Measurements from ENCODE around the gene TBC1D22B. TPM values are rescaled to one million over a fixed set of nuclear protein-coding genes. Genes with fewer than 3 reads are reported as not detected.

Gene TBC1D22B
- total RNA-seq, 4 donors from 2014 or later = 7.3 to 10.2 (median 8.6) TPM

DNA sequence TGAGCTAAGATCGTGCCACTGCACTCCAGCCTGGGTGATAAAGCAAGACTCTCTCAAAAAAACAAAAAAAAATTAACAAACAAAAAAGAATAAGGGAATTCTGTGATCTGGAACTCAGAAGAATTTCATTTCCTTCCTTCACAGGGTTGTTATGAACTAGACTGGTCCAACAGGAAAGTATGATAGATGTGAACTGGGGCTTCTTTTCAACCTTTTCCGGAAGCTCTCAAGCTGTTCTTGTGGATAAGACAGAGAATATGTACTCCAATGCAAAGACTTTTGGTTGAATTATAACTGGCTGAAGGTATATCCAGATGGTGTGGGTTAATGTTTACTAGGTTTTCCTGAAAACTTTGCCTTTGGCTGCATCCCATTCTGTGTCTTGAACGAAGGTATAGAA lies 101.5 kb downstream of the TBC1D22B start:
- Histone ChIP-seq H3K27me3 (no peaks in the 10 kb centered on the region), H3K4me3 (no peak overlapping the region), H3K36me3 (peaks cover 4 to 31% (median 28%) of the 10 kb centered on the region in 4 donors), H3K27ac (replicated peaks in 1 of 4) (no peak overlapping the region), H3K4me1 (peaks cover 9 to 19% (median 10%) of the 10 kb centered on the region in 4 donors), H3K9me3 (no peaks in the 10 kb centered on the region)
- 89% methylated on average over 3 of the region's 3 CpGs for WGBS
- intact Hi-C loops (cut with DNase I) = no loop called here
- TF ChIP-seq POLR2A (IDR thresholded peaks at IDR 0.05; ENCODE audit: low read depth) (no peak), EP300 (IDR thresholded peaks at IDR 0.05) (no peak), POLR2AphosphoS5 (IDR thresholded peaks at IDR 0.05) (no peak)
- TF ChIP-seq, protein P1, sequence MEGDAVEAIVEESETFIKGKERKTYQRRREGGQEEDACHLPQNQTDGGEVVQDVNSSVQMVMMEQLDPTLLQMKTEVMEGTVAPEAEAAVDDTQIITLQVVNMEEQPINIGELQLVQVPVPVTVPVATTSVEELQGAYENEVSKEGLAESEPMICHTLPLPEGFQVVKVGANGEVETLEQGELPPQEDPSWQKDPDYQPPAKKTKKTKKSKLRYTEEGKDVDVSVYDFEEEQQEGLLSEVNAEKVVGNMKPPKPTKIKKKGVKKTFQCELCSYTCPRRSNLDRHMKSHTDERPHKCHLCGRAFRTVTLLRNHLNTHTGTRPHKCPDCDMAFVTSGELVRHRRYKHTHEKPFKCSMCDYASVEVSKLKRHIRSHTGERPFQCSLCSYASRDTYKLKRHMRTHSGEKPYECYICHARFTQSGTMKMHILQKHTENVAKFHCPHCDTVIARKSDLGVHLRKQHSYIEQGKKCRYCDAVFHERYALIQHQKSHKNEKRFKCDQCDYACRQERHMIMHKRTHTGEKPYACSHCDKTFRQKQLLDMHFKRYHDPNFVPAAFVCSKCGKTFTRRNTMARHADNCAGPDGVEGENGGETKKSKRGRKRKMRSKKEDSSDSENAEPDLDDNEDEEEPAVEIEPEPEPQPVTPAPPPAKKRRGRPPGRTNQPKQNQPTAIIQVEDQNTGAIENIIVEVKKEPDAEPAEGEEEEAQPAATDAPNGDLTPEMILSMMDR (IDR thresholded peaks at IDR 0.05) = no peak
- DNase-seq (ENCODE audit: extremely low spot score) = no peak

DNA sequence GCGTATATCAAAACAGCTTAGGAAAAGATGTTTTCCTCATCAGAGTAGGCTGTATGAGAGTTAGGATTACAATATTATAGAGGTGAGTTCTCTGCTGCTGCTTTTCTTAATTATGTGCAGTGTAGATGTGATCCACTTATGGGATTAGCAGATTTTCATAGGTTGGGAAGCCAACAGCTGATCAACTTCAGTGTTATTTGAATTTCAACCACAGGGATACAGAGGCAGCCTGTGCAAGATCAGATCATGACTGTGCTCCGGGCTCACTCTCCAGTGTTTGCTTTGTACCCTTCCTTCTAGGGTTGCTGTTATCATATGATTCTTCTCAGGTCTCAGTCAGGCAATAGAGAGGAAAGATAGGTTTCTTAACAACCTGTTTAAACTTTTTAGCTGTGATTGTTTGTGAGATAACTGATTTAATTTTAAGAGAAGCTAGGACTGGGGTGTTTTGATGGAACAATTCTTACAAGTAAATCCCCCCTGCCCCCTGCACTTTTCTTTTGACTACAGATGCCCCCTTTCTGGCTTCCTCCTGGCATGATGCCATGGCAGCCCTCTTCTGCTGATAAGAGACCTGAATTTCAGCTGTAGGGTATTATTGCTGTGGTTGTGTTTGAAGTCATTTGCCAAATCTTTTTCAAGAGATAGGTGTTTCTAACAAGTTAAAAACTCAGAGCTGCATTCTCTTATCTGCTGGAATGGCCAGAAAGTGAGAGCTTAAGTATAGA lies 104.7 kb downstream of the TBC1D22B start:
- Histone ChIP-seq H3K4me3 (no peak overlapping the region), H3K9me3 (no peaks in the 10 kb centered on the region), H3K27me3 (no peaks in the 10 kb centered on the region), H3K4me1 (peaks cover 0 to 19% (median 10%) of the 10 kb centered on the region in 4 donors), H3K27ac (replicated peaks in 1 of 4) (no peak overlapping the region), H3K36me3 (peaks cover 4 to 31% (median 28%) of the 10 kb centered on the region in 4 donors)
- TF ChIP-seq, protein P1 (IDR thresholded peaks at IDR 0.05) = no peak
- TF ChIP-seq POLR2AphosphoS5 (IDR thresholded peaks at IDR 0.05) (no peak), POLR2A (IDR thresholded peaks at IDR 0.05; ENCODE audit: low read depth) (no peak), EP300 (IDR thresholded peaks at IDR 0.05) (no peak)
- no peak for DNase-seq (ENCODE audit: extremely low spot score)
- 89% methylated on average over 2 of the region's 2 CpGs for WGBS
- intact Hi-C loops (cut with DNase I) = no loop called here

DNA sequence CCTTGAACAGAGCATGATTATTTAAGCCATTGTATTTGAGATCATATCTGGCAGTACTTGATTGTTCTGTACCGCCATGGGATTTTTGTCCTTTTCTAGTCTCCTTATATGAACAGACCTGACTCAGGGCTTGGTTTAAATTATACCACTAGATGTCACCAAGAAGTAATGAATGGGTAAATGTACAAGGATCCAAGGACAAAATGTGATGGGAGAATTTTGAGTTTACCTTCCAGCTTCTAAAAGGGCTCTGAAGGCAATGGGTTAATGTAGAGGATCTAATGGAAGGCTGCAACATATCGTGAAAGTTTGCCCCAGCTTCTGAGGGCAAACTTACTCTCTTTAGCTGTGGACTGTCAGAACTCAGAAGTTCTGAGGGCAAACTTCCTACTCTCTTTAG lies 108.2 kb downstream of the TBC1D22B start:
- intact Hi-C loops (cut with DNase I) = no loop called here
- 39% methylated on average over 2 of the region's 2 CpGs for WGBS
- peaks cover 2 to 50% (median 44%) of the 10 kb centered on the region in 4 donors for H3K36me3 ChIP-seq

DNA sequence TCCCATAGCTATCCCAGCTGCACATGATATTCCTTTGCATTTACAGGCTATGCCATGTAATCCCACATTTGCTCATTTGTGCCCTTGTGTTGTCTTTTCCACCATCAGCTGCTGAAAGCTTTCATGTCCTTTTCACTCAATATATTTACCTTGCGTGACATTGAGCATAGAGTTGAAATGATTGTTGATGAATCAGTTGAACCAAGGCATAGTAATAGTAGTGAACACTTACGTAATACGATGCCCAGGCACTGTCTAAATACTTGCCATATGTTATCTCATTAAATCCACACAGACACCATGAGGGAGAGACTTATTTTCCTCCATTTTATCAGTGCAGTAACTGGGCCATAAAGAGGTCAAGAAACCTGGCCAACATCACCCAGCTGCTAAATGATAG lies 109.3 kb downstream of the TBC1D22B start:
- Histone ChIP-seq H3K27ac (replicated peaks in 1 of 4) (no peak overlapping the region), H3K9me3 (no peaks in the 10 kb centered on the region), H3K36me3 (peaks cover 0 to 50% (median 43%) of the 10 kb centered on the region in 4 donors), H3K4me3 (no peak overlapping the region), H3K27me3 (no peaks in the 10 kb centered on the region), H3K4me1 (peaks cover 5 to 25% (median 15%) of the 10 kb centered on the region in 4 donors)
- TF ChIP-seq EP300 (IDR thresholded peaks at IDR 0.05) = no peak
- TF ChIP-seq POLR2AphosphoS5 (IDR thresholded peaks at IDR 0.05) = no peak
- TF ChIP-seq POLR2A (IDR thresholded peaks at IDR 0.05; ENCODE audit: low read depth) = no peak
- TF ChIP-seq, protein P1 (IDR thresholded peaks at IDR 0.05) = no peak
- WGBS = 92% methylated on average over 3 of the region's 3 CpGs
- intact Hi-C loops (cut with DNase I) = no loop called here
- DNase-seq (ENCODE audit: extremely low spot score) = no peak

More for the DNA sequence above, 108.2 kb downstream of the TBC1D22B start:
- Histone ChIP-seq H3K4me1 (peaks cover 5 to 21% (median 15%) of the 10 kb centered on the region in 4 donors), H3K4me3 (no peak overlapping the region), H3K27me3 (no peaks in the 10 kb centered on the region), H3K27ac (replicated peaks in 1 of 4) (peak overlapping the region in 1 of 4 donors; percentile 41), H3K9me3 (no peaks in the 10 kb centered on the region)
- no peak for DNase-seq (ENCODE audit: extremely low spot score)
- TF ChIP-seq POLR2AphosphoS5 (IDR thresholded peaks at IDR 0.05) = no peak
- TF ChIP-seq, protein P1 (IDR thresholded peaks at IDR 0.05) = peak in 1 of 3 experiments; percentile 29
